Choroid plexus epithelial cell (primary cell): ENCODE results near the gene ANKRD61.
"Not testable (repeated sequence)": the region's sequence is repeated elsewhere in the genome, so short reads cannot be mapped to it uniquely, and the experiment has no call there.

Experiments used
- DNase-seq: peaks from one replicate; pipeline ENCODE4 v3.0.0-alpha.2; 2010; ENCODE audit warnings: low read depth
- H3K4me3 ChIP-seq: 2 replicates; pipeline ENCODE4 v1.5.1; 2011; ENCODE audit warnings: low read depth, mild to moderate bottlenecking, control low read depth, low read length, moderate library complexity
- TF ChIP-seq, protein P1 (sequence below): conservative IDR thresholded peaks from 2 replicates; pipeline ENCODE4 v1.5.1; 2011; ENCODE audit warnings: low read depth, mild to moderate bottlenecking, control low read depth, inconsistent platforms, low read length, moderate library complexity

The ANKRD61 gene

DNA sequence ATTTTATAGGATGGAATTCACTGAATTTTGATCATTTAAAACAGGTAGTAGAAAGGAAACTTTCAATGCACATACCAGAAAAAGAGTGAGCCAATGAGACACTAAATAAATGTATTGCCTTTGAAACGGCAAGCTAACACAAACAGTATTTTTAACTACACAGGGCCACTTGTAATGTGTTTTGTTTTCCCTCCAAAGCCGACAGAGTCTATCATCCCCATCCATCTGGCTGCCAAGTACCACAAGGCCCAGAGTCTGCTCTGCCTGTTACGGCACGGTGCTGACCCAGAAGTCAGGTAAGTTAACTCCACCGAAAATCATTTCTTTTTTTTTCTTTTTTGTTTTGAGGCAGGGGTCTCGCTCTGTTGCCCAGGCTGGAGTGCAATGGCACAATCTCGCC is 1.5 kb downstream of the ANKRD61 start:
- TF ChIP-seq, protein P1, sequence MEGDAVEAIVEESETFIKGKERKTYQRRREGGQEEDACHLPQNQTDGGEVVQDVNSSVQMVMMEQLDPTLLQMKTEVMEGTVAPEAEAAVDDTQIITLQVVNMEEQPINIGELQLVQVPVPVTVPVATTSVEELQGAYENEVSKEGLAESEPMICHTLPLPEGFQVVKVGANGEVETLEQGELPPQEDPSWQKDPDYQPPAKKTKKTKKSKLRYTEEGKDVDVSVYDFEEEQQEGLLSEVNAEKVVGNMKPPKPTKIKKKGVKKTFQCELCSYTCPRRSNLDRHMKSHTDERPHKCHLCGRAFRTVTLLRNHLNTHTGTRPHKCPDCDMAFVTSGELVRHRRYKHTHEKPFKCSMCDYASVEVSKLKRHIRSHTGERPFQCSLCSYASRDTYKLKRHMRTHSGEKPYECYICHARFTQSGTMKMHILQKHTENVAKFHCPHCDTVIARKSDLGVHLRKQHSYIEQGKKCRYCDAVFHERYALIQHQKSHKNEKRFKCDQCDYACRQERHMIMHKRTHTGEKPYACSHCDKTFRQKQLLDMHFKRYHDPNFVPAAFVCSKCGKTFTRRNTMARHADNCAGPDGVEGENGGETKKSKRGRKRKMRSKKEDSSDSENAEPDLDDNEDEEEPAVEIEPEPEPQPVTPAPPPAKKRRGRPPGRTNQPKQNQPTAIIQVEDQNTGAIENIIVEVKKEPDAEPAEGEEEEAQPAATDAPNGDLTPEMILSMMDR: no peak
- no peak overlapping the region for H3K4me3 ChIP-seq
- no peak for DNase-seq

DNA sequence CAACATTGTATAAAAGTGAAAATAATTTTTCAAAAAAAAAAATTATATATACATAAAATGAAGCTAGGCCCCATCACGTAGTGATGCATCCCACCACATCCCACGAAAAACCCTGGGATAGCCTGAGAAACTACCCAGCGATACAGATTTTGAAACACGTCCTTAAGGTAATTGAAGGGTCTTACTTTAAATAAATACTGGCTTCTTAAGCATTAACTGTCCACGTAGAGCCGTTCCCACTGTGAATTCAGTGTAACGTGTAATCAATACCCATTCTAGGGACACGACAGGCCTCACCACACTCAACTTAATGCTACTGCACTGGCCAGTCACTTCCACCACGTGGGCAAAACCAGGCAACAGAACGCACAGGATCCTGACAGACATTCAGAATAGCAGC is 4.0 kb downstream of the ANKRD61 start:
- TF ChIP-seq, protein P1: no peak
- H3K4me3 ChIP-seq: no peak overlapping the region
- DNase-seq: no peak

DNA sequence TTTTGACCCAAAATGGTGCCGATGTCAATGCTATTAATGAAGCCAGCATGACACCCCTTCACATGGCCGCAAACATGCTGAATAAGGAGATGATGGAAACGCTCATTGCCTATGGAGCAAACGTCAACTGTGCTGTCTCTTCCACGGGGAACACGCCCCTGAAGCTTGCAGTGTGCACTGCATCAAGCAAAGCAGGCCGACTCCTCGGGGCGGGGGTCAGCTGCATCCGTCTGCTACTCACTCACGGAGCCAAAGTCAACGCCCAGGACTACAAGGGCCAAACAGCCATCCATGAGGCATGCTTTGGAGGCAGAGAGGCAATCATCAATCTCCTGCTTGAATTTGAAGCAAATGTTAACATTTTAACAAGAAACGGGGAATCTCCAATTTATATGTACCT is 4.5 kb downstream of the ANKRD61 start:
- TF ChIP-seq, protein P1: no peak
- DNase-seq: no peak
- no peak overlapping the region for H3K4me3 ChIP-seq

DNA sequence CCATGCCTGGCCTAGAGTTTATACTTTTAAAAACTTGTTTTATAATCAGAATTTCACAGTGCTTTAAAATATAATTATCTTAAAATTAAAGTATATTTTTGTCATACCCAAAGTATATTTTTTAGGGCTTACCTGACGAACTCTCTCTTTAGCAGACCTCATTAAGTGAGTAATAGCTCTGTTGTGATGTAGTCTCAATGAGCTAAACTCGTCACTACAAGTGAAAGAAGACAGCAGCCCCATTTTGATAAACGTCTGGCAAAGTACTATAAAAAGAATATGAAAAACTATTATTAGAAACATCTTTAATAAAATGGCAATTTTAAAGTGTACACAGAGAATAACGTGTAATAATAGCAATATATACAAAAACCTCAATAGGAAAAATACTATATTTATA is 18.6 kb downstream of the ANKRD61 start:
- TF ChIP-seq, protein P1: no peak
- DNase-seq: no peak
- no peak overlapping the region for H3K4me3 ChIP-seq

DNA sequence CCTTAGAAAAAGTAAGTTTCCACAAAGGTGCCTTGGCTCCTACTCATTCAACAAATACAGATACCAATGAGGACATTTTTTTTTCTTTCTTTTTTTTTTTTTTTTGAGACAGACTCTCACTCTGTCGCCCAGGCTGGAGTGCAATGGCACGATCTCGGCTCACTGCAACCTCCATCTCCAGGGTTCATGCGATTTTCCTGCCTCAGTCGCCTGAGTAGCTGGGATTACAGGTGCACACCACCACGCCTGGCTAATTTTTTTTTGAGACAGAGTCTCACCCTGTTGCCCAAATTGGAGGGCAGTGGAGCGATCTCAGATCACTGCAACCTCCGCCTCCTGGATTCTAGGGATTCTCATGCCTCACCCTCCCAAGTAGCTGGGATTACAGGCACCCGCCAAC is 20.0 kb downstream of the ANKRD61 start:
- H3K4me3 ChIP-seq, DNase-seq: not testable (repeated sequence)

- TF ChIP-seq, protein P1: no peak
- DNase-seq: no peak
- no peak overlapping the region for H3K4me3 ChIP-seq
Measured at GRCh38 chr7:6056616-6057015, 25.4 kb downstream of the ANKRD61 start.

GRCh38 chr7:6057316-6058129 is 26.3 kb downstream of the ANKRD61 start:
- DNase-seq: peak; percentile 8
- TF ChIP-seq, protein P1: no peak
- H3K4me3 ChIP-seq: peak overlapping the region; percentile 88

GRCh38 chr7:6059941-6060340 is 28.8 kb downstream of the ANKRD61 start:
- DNase-seq, H3K4me3 ChIP-seq: not testable (repeated sequence)
